Measurements from ENCODE around the gene ODF2. TPM values are rescaled to one million over a fixed set of nuclear protein-coding genes. Genes with fewer than 3 reads are reported as not detected.
A peak's percentile ranks its signal among the peaks of the same experiment; 100 is the strongest.

Gene ODF2
- total RNA-seq, 1 donor from 2014 or later, result 45.0 TPM

DNA sequence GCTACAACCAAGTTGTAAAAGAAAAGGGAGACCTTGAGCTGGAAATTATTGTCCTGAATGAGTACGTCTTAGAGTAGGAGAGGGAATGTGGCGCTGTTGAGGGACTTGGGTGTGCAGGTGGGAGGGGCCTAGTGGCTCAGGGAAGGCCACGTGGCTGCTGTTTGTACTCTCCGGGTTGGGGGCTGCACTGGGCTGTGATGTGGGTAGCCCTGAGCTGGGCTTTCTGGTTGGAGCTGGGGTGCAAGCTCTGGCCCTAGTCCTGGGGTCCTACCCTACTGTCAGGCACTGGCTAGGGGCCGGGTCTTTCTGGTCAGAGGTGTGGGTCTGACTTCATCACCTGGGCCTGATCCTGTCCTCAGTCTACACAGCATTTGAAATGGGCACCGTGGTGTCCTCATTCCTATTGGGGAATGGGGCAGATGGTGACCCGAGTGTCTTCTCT is 29.6 kb downstream of the ODF2 start:
- H3K36me3 Mint-ChIP-seq (ENCODE audit: insufficient read depth), result peaks cover 26% of the 10 kb centered on the region
- H3K27ac Mint-ChIP-seq, result no peak overlapping the region
- no peaks in the 10 kb centered on the region for H3K4me1 Mint-ChIP-seq (ENCODE audit: low read depth)

GRCh38 chr9:128486201-128486600 is 30.4 kb downstream of the ODF2 start:
- TF ChIP-seq CTCF (IDR thresholded peaks at IDR 0.05; ENCODE audit: unreplicated experiment), result no peak
- H3K27me3 Mint-ChIP-seq, result no peaks in the 10 kb centered on the region
- H3K27ac Mint-ChIP-seq, result no peak overlapping the region
- H3K4me3 Mint-ChIP-seq (ENCODE audit: low read depth), result no peak overlapping the region
- no peaks in the 10 kb centered on the region for H3K4me1 Mint-ChIP-seq (ENCODE audit: low read depth)
- no peaks in the 10 kb centered on the region for H3K9me3 Mint-ChIP-seq (ENCODE audit: low read depth)
- no peak for DNase-seq (ENCODE audit: low spot score, unreplicated experiment)
- H3K36me3 Mint-ChIP-seq (ENCODE audit: insufficient read depth), result peaks cover 28% of the 10 kb centered on the region

More for the DNA sequence above, 29.6 kb downstream of the ODF2 start:
- DNase-seq (ENCODE audit: low spot score, unreplicated experiment), result no peak
- Mint-ChIP-seq H3K27me3 (no peaks in the 10 kb centered on the region), H3K4me3 (ENCODE audit: low read depth) (no peak overlapping the region), H3K9me3 (ENCODE audit: low read depth) (no peaks in the 10 kb centered on the region)
- TF ChIP-seq CTCF (IDR thresholded peaks at IDR 0.05; ENCODE audit: unreplicated experiment), result no peak

DNA sequence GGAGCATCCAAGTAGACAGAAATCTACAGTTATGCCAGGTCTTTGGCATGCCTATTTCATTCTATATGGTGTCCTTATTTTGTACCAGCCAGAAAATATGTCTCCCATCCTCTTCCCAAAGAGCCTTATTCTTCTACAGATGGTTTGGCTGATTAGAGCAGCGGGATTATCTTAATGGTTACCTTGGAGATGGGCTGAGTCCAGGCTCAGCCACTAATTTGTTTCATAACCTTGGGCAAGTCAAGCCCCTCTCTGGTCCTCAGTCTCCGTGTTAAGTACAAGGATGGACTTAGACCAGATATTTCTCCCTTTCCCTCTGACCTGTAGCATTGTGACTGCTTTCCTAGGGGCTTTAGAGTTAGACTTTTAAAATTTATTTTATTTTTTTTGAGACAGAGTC is 37.6 kb downstream of the ODF2 start:
- H3K4me1 Mint-ChIP-seq (ENCODE audit: low read depth), result no peaks in the 10 kb centered on the region
- TF ChIP-seq CTCF (IDR thresholded peaks at IDR 0.05; ENCODE audit: unreplicated experiment), result no peak
- no peak overlapping the region for H3K4me3 Mint-ChIP-seq (ENCODE audit: low read depth)
- no peaks in the 10 kb centered on the region for H3K27me3 Mint-ChIP-seq
- no peak for DNase-seq (ENCODE audit: low spot score, unreplicated experiment)
- H3K27ac Mint-ChIP-seq, result peak overlapping the region; percentile 41
- H3K9me3 Mint-ChIP-seq (ENCODE audit: low read depth), result no peaks in the 10 kb centered on the region
- H3K36me3 Mint-ChIP-seq (ENCODE audit: insufficient read depth), result peaks cover 9% of the 10 kb centered on the region

DNA sequence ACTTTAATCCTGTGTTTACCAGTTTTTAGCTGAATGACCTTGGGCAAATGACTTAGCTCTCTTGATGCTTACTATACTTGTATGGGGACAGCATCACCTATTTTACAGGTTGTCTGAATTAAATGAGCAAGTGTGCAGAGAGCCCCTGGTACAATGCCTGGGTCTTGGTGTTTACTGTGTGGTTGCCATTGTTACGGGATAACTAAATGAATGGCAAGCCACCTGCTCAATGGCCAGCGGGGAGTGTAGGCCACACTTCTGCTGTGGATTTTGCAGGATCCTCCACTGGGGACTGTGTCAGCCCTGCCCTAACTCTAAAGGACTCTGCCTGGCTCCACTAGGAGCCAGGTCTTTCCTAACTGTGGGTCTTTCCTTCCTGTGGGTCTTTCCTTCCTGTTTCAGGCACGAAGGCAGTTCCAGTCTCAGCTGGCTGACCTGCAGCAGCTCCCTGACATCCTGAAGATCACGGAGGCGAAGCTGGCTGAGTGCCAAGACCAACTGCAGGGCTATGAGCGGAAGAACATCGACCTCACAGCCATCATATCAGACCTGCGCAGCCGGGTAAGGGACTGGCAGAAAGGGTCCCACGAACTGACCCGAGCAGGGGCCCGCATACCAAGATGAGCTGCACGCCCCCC is 38.4 kb downstream of the ODF2 start:
- Mint-ChIP-seq H3K4me1 (ENCODE audit: low read depth) (no peaks in the 10 kb centered on the region), H3K27me3 (no peaks in the 10 kb centered on the region), H3K4me3 (ENCODE audit: low read depth) (no peak overlapping the region), H3K9me3 (ENCODE audit: low read depth) (no peaks in the 10 kb centered on the region), H3K36me3 (ENCODE audit: insufficient read depth) (peaks cover 9% of the 10 kb centered on the region), H3K27ac (no peak overlapping the region)
- TF ChIP-seq CTCF (IDR thresholded peaks at IDR 0.05; ENCODE audit: unreplicated experiment), result no peak
- DNase-seq (ENCODE audit: low spot score, unreplicated experiment), result no peak

DNA sequence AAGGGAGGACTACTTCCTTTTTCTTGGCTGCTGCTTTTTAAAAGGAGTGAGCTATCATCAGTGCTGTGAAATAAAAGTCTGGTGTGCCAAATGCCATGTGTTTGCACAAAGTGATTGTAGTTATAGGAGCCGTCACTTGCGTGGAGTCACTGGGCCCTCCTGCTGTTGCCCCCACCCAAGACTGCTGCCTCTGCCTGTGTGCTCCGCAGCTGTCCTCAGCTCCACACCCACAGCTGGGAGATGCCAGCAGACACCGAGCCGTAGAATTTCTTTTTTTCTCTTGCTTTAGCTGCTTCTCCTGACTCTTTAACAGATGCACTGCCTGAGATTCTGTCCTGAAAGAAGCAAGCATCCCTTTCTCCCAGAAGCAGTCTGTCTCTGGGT is 38.9 kb downstream of the ODF2 start:
- Mint-ChIP-seq H3K9me3 (ENCODE audit: low read depth) (no peaks in the 10 kb centered on the region), H3K4me1 (ENCODE audit: low read depth) (no peaks in the 10 kb centered on the region), H3K27me3 (no peaks in the 10 kb centered on the region), H3K27ac (no peak overlapping the region), H3K4me3 (ENCODE audit: low read depth) (no peak overlapping the region), H3K36me3 (ENCODE audit: insufficient read depth) (peaks cover 11% of the 10 kb centered on the region)
- TF ChIP-seq CTCF (IDR thresholded peaks at IDR 0.05; ENCODE audit: unreplicated experiment), result no peak
- no peak for DNase-seq (ENCODE audit: low spot score, unreplicated experiment)

All from progenitor cell of endocrine pancreas (in vitro differentiated cells).